GM12892 (cell line): ENCODE results near the gene TMED6.

Source experiments
- POLR2A ChIP-seq: IDR thresholded peaks from 2 replicates; pipeline ENCODE4 v1.6.1; 2011; ENCODE audit warnings: low read depth, low read length, control low read depth
- POLR2AphosphoS5 ChIP-seq: IDR thresholded peaks from 2 replicates; pipeline ENCODE4 v1.6.1; 2011; ENCODE audit warnings: low read depth, low read length, control low read depth
- TAF1 ChIP-seq: IDR thresholded peaks from 2 replicates; pipeline ENCODE4 v1.6.1; 2011; ENCODE audit warnings: low read depth, mild to moderate bottlenecking, control low read depth, low read length, borderline replicate concordance

GRCh38 chr16:69365901-69366300, 14.3 kb upstream of the TMED6 start:
- no peak for TF ChIP-seq TAF1
- TF ChIP-seq POLR2A, result no peak
- no peak for TF ChIP-seq POLR2AphosphoS5
